Peyer's patch (tissue), 4 donors: Measurements from ENCODE around the gene SIK1.
"Not testable (repeated sequence)": the region's sequence is repeated elsewhere in the genome, so short reads cannot be mapped to it uniquely, and the experiment has no call there.

Experiments
- CTCF ChIP-seq, 6 experiments: fragments of 450-650 bp in 4 of 6; fragments of 200-600 bp in 2 of 6; sonication (generic) in 1 of 6; IDR thresholded peaks; one replicate each; pipeline ENCODE4 v1.5.1; 2017 to 2019; ENCODE audit warnings: antibody characterized with exemption in 6 of 6, mild to moderate bottlenecking in 3 of 6, moderate library complexity in 1 of 6
- POLR2A ChIP-seq, 2 donors: fragments of 450-650 bp; IDR thresholded peaks; one replicate each; pipeline ENCODE4 v1.5.1; 2017; ENCODE audit warnings: antibody characterized with exemption in 2 of 2, mild to moderate bottlenecking in 2 of 2, moderate library complexity in 2 of 2

GRCh38 chr21:43379626-43380122, 47.3 kb downstream of the SIK1 start:
- not testable (repeated sequence) for TF ChIP-seq CTCF, POLR2A (IDR thresholded peaks at IDR 0.05)
